G401.6 (cell line): ENCODE results near the gene KCND1.

Source experiments
- FAIRE-seq: peaks from 2 replicates; lab custom pipeline; 2012; peaks lifted over from hg19 to GRCh38; lab: Jason Lieb, UNC

Gene KCND1

GRCh38 chrX:48911412-48912182 lies 60.0 kb downstream of the KCND1 start, which contains the start of gene SLC35A2:
Gene SLC35A2 (minus strand): TSS chrX:48911646. CDS start chrX:48911636, 10 bp downstream.
- FAIRE-seq = peak; percentile 94
